GM18861 (cell line): ENCODE measurements around the gene WWOX.

ENCODE experiments used
- ATAC-seq: cut with Tn5 transposase; IDR thresholded peaks from one replicate; pipeline ENCODE4 v1.9.1; 2021; ENCODE audit not compliant: unreplicated experiment

Gene WWOX

DNA sequence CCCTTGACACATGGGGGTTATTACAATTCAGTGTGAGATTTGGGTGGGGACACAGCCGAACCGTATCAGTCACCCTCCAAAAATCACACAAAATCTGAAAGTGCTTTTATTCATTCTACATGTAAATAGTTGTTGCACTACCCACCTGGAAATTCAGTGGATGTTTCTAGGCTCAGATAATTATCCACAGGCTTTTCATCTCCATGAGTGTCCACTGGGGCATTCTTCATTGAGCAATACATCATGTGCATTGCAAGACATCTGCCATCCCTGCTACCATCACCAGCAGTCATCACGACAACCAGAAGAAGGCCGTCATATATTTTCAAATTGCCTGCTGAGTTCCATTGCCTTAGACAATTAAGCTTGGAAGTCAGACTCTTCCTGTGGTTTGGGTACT lies 330.8 kb downstream of the WWOX start:
- no peak for ATAC-seq

DNA sequence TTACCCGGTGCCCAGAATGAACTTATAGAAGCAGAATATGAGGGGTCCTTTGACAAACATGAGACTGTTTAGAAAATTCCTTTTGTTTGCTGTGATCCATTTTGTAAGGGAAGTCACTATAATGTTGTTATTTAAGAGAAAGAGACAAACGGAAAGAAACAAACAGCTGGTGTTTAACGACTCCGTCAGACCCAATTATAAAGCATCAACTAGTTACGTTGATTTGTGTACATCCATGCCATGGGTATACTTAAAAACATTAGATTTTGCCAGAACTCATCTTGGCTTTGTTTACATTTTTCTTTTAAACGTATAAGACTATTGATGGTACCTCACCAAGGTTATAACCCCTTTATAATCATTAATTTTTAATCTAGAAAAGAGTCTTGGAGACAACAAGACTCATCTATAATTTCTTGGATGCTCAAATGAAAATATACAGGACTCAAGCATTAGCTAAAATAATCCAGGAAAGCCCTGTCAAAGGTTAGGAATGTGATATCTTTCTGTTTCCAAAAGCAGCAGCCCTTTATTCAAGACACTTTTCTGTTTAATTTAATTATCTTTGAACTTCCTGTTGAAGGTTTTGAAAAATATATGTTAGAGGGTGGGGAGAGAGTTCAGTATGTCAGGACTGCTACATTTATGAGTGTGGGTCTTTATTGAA lies 331.7 kb downstream of the WWOX start:
- ATAC-seq, result no peak

DNA sequence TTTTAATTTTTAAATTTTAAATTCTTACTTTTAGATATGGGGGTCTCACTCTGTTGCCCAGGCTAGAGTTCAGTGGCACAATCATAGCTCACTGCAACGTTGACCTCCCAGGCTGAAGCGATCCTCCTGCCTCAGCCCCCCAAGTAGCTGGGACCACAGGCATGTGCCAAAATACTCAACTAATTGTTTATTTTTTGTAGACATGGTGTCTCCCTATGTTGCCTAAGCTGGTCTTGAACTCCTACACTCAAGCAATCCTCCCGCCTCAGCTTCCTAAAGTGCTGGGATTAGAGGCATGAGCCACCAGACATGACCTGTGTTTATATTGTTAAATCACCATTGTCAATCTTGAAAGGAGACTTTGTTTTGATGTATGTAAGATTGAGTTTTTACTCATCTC lies 332.2 kb downstream of the WWOX start:
- no peak for ATAC-seq

DNA sequence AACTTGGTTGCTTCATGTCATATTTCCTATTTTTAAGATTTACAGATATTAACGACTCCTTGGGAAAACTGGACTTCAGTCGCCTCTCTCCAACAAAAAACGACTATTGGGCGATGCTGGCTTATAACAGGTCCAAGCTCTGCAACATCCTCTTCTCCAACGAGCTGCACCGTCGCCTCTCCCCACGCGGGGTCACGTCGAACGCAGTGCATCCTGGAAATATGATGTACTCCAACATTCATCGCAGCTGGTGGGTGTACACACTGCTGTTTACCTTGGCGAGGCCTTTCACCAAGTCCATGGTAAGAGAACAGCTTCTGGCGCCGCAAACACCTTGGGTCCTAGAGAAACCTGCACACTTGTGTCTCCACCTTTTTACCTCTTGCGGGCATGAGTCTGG lies 333.0 kb downstream of the WWOX start:
- no peak for ATAC-seq

DNA sequence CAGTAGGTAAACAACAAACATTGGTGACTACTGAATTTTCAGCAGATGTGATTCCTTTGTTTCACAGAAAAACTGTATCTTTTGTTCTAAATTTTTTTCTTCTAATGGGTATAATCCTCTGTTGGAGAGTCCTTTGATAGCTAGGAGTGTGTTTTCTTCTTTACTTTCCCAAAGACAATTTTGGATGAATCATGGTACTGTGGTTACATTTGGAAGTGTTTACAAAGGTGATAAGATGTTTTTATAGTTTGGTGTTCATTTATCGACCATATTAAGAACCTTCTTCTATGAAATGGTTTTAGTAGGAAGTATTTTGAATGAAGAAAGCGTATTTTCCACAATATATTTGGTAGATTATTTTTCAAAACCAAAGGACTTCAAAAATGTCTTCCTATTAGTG lies 333.7 kb downstream of the WWOX start:
- no peak for ATAC-seq

DNA sequence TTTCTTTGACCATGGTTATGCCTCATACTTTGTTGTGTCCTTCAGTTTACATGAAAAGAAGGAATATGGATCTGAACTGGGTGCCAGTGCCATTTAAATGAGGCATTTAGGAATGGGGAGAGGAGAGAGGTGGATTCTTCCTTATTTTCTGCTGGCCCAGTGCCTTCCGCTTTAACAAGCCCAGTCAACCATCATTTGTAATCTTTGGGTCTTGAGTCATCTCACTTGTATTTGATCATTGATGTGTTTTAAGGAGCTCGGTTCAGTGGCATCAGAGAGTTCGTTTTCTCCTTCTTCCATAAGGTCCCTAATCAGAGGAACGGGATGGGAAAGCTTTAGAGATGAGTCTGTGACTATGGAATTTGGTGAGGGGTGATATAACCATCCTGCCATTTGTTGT lies 334.9 kb downstream of the WWOX start:
- no peak for ATAC-seq

DNA sequence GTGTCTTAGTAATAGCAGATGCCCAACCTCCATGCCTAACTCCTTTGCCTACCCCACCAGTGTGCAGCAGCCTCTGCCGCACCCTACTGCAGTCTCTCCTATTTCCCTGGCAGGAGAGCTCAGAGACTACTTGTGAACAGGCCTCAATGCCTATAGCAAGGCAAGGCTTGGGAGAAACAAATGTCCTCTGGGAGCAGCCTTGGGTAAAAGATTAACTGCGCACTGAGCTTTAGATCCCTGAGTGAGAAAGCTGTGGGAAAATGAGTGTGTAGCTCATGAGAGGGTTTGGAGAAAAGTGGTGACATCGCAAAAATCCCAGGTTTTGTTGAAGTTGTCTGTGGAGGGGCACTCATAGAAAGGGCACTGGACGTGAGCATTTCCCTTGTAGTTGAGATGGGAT lies 335.8 kb downstream of the WWOX start:
- ATAC-seq, result no peak

DNA sequence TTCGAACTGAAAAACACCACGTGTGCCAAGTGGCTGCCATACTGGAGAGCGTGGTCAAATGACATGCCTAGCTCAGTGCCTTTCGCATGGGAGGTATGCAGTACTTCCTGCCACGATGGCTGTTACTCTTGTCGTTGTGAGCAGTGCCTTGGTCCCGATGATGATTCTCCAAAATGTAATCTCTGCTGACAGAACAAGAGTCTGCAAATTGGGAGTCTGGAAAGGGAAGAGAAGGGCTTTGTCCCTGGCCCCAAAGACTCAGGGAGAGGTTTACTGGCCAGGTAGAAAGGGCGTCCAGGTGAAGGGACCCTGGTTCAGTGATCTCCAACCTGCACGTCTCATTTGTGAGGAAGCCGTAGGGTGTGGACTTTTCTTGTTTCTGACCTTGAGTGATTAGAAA lies 336.6 kb downstream of the WWOX start:
- no peak for ATAC-seq

DNA sequence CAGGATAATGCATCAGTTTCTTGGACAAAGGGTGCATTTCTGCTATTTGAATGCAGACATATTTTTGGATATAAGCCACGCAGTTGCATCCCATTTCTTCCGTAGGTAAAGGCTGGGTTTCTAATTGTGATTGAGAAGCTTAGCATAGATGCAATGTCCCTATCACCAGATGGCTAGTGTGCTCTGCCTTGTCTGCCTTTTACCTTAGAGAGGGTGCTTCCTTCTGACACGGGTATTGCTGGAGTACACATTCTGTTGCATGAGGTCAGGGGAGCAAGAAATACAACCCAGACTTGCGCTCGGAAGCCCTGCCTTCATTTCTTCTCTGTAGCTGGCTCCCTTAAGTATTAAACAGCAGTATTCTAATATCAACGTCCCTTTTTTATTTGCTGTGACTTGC lies 337.4 kb downstream of the WWOX start:
- ATAC-seq, result no peak

DNA sequence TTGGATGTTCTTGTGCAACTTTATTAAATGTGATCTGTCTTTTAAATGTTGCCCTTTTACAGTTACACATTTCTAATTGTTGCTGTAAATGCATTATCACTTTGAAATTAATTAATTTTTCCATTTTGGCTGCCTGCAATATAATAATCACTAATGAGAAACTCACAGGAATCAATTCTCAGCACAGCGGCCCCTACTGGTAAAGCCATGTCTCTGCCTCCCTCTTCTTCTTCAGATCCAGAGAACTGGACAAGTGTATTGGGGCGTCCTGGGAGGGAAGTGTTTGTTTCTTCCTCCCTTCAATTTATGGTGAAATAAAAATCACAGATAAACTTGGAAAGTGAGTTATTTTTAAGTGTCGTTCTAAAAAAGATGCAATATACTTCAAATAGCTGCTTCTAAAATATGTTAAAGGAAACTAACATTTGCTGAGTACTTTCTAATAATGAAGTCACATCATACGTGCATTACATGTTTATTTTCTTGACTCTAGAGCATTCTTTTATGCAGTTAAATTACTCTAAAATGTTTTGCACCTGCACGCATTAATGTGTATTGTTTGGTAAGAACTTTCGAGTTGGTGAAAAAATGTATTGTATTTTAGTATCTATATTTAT lies 338.0 kb downstream of the WWOX start:
- no peak for ATAC-seq

DNA sequence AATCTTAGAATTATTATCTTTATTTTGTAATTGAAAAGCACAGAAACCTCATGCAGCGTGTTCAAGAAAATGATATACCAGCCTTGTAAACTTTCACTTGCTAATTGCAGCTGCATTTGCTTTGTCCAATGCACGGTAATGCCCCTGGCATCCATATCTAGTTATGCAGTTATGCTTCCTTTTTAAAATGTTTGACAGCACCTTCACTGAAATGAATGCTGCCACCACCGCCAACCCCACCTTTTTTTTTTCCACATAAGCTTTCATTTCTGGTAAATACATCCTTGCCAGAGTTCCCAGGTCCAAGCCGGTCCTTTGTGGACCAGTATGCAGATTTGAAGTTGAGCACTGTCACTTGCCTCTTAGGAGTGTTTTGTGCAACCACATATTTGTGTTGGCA lies 338.8 kb downstream of the WWOX start:
- no peak for ATAC-seq

DNA sequence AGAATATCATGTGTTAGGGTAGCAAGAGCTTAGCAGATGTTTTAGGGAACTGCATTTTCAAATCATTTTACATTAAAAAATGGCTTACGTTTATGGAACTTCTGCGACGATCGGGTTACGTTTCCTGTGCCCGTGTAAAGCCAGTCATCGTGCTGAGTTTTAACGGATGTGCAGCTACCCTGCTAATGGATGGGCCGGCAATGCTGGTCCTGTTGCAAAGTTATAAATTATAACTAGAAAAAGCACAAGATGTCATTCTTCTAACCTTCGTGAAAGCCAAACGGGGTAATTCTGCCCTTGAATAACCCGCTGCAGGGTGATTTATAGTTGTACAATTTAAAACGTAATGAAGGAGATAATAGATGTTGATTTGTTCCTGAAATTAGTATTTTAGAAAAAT lies 339.2 kb downstream of the WWOX start:
- ATAC-seq, result no peak

DNA sequence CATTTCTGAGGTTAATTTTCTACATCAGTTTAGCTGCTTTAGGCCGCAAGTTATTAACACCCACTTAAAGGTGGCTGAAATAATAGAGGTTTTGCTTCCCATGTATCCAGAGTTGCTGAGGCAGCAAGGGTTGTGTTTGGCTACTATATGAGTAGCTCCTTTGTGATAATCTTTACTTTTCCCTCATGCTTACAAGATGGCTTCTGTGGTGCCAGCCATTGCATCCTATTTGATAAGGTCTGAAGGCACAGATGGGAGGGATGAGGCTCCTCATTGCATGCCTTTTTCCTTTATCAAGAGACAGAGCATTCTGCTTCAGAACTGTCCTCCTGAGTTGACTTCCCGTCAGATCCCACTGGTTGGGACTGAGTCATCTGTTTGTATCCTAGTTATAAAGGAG lies 340.2 kb downstream of the WWOX start:
- no peak for ATAC-seq

DNA sequence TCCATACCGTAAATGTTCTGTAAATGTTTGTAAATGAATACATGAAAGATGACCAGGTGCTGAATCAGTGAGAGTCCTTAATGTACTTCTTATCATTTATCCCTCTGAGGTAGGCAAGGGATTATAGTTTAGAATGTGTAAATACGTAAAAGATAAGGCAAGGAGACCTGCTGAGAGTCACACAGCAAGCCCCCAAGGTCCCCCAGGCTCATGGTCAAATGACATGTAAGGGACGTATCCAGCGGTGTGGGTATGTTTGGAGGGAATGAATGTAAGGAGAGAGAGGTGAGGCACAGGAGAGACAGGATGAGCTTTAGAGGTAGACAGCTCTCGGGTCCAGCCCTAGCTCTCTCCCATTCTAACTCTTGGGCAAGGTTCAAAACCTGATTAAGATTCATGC lies 341.8 kb downstream of the WWOX start:
- no peak for ATAC-seq

DNA sequence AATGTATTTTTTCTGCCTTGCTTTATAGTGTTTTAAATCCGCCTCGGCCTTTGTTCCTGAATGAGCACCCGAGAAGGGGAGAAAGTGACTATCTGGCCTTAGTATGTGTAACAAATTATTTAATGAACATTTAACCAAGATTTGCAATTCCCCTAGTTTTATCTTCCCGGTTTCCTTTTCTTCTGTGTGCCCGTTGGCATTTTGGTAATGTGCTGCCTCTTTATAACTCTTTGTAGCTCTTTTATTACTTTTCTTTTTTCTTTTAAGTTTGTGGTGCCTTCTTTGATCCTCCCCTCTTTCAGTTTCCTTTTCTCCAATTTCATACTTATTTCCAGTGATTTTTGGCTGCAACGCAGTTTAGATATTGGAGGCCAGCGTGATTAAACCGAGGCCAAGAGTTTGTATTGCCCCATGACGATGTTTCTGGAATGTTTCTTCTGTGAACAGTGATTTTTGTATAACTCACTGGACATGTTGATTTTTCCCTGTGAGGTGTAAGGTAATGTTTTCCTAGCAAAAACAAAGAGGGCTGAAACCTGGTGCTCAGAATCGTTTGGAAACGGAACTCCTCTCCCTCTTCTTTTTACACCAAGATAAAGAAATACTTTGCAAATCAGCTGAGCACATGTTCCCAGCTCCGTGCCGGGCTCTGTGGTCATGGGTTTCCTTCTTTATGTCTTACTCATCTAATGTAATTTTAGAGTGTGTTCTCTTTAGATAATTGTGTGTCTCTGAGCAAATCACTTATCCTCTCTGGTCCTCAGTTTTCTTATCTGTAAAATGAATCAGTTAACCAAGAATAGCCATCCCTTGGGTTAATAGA lies 344.3 kb downstream of the WWOX start:
- no peak for ATAC-seq

DNA sequence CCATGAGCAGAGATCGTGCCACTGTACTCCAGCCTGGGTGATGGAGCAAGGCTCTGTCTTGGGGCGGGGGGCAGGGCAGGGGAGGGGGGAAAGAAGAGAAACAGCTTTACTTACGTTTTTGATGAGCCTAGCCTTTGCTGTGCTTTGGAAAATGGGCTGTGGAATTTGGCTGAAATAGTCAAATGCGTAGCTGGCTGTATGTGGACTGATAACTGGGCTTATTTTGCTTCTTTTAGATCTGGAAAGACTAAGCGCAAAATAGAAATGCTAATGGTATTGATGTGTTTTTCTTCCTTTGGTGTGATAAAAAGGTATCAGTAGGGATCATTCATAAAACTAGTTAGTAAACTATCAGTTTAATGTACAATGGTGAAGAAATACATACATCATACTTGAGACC lies 346.4 kb downstream of the WWOX start:
- no peak for ATAC-seq

DNA sequence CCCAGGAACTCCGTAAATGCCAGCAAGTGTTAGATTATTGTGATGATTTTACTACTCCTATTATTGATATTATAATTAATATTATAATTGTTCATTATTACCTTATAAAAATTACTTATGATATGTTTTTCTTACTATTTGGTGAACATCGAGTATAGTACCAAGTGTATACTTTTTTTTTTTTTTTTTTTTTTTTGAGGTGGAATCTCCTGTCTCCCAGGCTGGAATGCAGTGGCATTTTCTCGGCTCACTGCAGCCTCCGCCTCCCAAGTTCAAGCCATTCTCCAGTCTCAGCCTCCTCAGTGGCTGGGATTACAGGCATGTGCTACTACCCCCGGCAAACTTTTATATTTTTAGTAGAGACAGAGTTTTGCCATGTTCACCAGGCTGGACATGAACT lies 347.0 kb downstream of the WWOX start:
- no peak for ATAC-seq

DNA sequence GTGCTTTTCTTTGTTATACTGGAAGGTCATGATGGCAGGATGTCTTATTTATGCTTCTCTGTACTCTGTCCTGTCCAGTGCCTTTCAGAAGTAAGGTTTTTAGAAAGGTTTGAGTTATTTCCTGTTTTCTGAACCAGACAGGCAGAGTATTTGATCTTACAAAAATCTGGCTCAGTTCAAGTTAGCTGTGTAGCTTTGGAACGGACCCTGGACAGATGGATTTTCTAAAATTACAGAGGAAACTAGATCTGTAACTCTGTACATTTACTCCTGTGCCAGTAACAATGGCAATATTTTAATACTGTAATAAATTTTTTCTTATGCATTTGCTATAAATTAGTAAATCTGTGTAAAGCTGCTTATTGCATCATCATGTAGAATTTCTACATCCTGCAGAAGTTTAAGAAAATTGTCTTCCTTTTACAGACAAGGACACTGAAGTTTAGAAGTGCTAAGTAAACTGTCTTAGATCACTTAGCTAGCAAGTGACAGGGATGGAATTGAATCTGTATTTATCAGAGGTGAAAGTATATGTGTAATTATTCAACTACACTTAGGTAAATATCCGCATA lies 347.6 kb downstream of the WWOX start:
- no peak for ATAC-seq

DNA sequence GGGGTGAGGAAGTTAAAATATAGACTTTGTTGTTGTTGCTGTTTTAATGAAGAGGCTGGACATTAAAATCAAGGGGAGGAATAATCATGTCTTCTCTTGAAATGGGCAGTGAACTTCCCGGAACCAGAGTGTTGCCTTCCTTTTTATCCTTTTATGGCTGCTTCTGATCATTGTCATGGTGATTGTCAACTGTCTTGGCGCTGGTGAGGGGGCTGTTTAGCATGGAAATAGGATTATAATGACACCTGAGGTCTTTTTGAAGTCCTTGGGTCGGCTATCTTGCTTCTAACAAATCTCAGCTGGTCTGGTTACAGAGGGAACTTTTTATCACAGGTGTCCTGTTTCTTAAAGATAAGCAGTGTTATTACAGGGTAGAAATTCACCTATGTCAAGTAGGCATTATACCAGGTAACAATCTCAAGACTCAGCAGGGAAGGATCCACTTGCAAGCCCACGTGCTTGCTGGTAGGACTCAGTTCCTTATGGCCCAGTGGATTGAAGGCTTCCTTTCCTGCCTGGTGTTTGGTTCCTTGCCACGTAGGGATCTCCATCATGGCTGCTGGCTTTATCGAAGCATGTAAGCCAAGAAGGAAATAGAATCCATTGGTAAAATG lies 349.3 kb downstream of the WWOX start:
- no peak for ATAC-seq

DNA sequence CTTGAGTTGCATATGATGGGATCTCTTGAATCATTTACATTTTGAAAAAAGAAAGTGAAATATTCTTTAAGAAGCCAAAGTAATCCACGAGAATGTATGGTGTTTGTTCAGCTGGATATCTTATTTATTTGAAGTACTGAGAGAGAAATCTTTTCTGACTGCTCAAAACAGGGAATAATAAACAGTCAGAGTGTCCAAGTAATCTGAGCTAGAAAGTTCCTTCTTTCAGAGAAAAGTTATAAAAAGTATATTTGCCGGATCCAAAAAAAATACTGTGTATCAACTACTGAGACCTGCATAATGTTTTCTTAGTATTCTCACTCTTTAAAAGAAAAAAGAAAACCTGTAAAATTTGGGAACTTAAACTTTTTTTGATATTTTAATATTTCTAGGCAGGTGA lies 350.8 kb downstream of the WWOX start:
- ATAC-seq, result no peak

DNA sequence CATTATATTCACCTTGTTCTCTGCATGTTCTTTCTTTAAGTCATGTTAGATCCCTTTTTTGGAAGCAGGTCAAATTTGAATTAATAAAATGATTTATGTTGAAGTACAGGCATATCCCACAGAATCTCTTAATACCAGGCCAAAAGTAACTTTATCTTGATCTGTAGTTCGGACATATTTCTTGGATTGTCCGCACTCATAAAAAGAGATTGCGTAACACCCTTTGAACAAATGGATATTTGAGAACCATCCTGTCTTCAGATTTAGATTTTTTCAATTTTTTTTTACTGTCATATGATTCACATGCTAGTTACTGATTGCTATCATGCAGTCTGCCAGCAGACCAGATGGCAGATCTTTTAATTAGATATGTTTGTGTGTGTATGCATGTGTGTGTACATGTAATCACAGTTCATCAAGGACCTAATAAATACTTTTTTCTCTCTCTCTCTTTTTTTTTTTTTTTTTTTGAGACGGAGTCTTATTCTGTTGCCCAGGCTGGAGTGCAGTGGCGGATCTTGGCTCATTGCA lies 352.6 kb downstream of the WWOX start:
- no peak for ATAC-seq
